HFF-Myc (cell line): ENCODE measurements around the gene VEPH1.
A peak's percentile ranks its signal among the peaks of the same experiment; 100 is the strongest.

Experiments
- DNase-seq: peaks from one replicate; pipeline ENCODE4 v3.0.0-alpha.2; 2011; ENCODE audit warnings: low read depth; ENCODE audit errors: extremely low read depth
- H3K4me3 ChIP-seq: replicated peaks from 2 replicates; pipeline ENCODE4 v1.5.1; 2011; ENCODE audit warnings: low read depth, mild to moderate bottlenecking, control low read depth, low read length
- TF ChIP-seq, protein P1 (sequence below): IDR thresholded peaks from 2 replicates; pipeline ENCODE4 v1.5.1; 2012; ENCODE audit warnings: mild to moderate bottlenecking, low read depth, low read length, control low read depth; ENCODE audit errors: missing control alignments

The VEPH1 gene

DNA sequence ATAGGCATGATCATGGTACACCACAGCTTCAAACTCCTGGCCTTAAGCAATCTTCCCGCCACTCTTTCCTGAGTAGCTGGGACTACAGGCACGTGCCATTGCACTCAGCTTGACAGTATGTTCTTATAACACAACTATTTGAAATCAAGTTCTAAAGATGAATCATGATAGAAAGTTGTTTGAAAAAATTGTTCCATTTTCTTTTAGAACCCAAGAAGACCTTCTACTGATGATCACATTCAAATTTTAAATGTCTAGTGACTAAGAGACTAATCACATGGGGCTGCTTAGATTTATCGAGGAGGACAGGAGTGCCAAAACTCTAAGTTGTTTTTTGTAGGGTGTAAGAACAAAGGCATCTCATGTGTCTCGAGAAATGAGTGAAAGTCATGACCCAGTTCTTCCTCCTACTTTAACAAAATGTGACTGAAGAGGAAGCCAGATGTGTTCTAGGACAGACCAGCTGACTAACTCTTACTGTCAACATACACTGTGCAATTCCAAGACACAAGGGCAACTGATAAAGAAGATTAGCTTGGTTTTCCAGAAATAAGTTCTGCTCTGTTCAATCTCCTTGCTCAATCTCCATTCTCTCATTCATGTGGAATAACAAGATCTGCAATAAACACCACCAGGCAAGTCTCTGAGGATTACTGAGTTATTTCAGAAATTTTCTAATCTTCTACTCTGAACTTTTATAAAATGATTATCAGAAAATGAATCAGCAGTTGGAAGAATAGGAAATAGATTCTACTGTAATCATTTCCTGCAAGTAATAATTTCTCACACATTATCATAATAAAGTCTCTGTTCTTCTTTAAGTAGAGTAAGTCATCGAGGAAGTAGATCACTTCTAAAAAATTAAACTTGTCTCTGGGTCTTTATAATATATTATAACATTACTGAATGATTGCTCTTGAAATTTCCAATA, 220.7 kb downstream of the VEPH1 start:
- TF ChIP-seq, protein P1, sequence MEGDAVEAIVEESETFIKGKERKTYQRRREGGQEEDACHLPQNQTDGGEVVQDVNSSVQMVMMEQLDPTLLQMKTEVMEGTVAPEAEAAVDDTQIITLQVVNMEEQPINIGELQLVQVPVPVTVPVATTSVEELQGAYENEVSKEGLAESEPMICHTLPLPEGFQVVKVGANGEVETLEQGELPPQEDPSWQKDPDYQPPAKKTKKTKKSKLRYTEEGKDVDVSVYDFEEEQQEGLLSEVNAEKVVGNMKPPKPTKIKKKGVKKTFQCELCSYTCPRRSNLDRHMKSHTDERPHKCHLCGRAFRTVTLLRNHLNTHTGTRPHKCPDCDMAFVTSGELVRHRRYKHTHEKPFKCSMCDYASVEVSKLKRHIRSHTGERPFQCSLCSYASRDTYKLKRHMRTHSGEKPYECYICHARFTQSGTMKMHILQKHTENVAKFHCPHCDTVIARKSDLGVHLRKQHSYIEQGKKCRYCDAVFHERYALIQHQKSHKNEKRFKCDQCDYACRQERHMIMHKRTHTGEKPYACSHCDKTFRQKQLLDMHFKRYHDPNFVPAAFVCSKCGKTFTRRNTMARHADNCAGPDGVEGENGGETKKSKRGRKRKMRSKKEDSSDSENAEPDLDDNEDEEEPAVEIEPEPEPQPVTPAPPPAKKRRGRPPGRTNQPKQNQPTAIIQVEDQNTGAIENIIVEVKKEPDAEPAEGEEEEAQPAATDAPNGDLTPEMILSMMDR = no peak
- no peak overlapping the region for H3K4me3 ChIP-seq
- peak; percentile 59 for DNase-seq

GRCh38 chr3:157280786-157281185, 222.4 kb downstream of the VEPH1 start:
- TF ChIP-seq, protein P1 = no peak
- DNase-seq = no peak
- no peak overlapping the region for H3K4me3 ChIP-seq

GRCh38 chr3:157280354-157280753, 222.9 kb downstream of the VEPH1 start:
- no peak for DNase-seq
- no peak overlapping the region for H3K4me3 ChIP-seq
- TF ChIP-seq, protein P1 = no peak

- TF ChIP-seq, protein P1 = no peak
These were observed 224.0 kb downstream of the VEPH1 start for GRCh38 chr3:157279237-157279636.

DNA sequence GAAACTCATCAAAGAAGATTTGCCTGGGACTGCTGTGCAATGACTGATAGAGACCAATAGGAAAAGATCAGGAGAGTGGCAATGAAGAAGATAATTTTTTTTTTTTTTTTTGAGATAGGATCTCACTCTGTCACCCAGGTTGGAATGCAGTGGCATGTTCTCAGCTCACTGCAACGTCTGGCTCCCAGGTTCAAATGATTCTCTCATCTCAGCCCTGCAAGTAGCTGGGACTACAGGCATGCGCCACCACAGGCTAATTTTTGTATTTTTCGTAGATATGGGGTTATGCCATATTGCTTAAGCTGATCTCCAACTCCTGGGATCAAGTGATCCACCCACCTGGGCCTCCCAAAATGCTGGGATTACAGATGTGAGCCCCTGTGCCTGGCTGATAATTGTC, 226.4 kb downstream of the VEPH1 start:
- H3K4me3 ChIP-seq = no peak overlapping the region
- TF ChIP-seq, protein P1 = no peak
- DNase-seq = no peak

More at GRCh38 chr3:157279237-157279636, 224.0 kb downstream of the VEPH1 start:
- H3K4me3 ChIP-seq = no peak overlapping the region
- DNase-seq = no peak

GRCh38 chr3:157275832-157276231, 227.4 kb downstream of the VEPH1 start:
- DNase-seq = no peak
- H3K4me3 ChIP-seq = no peak overlapping the region
- TF ChIP-seq, protein P1 = no peak
